NCI-H69 (cell line): ENCODE measurements around the gene AHDC1.

Source experiments
- DNase-seq: peaks from one replicate; lab custom pipeline; 2025; lab: John Stamatoyannopoulos, UW

The AHDC1 gene

GRCh38 chr1:27531959-27532685 lies 71.8 kb downstream of the AHDC1 start:
- DNase-seq: no peak

DNA sequence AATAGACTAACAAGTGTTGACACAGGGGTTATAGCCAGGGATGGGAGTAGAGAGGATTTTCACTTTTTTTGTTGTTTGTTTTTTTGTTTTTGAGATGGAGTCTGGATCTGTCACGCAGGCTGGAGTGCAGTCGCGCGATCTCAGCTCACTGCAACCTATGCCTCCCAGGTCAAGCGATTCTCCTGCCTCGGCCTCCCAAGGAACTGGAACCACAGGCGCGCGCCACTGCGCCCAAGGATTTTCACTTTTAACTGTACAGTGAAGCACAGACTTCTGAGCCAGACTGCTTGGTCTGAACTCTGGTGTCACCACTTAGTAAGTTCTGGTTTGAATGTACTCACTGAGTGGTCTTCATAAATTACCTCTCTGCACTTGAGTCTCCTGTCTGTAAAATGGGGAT lies 73.8 kb downstream of the AHDC1 start:
- no peak for DNase-seq

GRCh38 chr1:27529704-27530018 lies 74.3 kb downstream of the AHDC1 start:
- DNase-seq: peak; percentile 57

- DNase-seq: peak; percentile 85
Observed at GRCh38 chr1:27528818-27529703, 74.9 kb downstream of the AHDC1 start.

- DNase-seq: peak; percentile 97
Observed at GRCh38 chr1:27527890-27528817, 75.8 kb downstream of the AHDC1 start.

DNA sequence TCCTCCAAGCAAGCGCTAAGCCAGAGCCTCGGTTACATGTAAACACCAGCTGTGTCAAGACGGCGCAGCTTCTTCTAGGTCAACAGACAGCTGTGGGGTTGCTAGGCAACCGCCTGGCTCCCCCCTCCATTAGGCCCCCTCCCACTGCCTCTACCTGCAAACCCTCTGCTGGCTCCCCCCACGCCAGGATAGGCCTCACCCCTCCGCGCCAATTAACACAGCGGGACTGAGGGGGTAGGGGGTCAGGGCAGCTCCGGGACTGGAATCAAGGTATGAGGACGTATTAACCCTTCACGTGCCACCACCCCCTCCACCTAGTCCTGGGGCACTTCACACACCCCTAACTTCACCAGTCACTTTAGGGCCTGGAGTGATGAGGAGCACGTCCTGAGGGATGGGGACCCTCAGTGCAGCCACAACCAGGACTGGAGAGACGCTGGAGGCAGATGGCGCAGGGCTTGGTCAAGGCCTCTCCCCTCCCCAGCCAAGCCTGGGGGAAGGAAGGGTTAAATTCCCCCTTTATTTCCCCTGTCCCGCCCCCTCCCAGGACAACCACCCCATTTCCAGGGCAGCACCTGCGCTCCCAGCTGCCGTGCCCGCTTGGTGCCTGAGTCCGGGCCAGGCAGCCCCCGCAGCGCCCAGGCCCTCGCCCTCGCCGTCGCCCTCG lies 76.6 kb downstream of the AHDC1 start:
- DNase-seq: peak; percentile 99

DNA sequence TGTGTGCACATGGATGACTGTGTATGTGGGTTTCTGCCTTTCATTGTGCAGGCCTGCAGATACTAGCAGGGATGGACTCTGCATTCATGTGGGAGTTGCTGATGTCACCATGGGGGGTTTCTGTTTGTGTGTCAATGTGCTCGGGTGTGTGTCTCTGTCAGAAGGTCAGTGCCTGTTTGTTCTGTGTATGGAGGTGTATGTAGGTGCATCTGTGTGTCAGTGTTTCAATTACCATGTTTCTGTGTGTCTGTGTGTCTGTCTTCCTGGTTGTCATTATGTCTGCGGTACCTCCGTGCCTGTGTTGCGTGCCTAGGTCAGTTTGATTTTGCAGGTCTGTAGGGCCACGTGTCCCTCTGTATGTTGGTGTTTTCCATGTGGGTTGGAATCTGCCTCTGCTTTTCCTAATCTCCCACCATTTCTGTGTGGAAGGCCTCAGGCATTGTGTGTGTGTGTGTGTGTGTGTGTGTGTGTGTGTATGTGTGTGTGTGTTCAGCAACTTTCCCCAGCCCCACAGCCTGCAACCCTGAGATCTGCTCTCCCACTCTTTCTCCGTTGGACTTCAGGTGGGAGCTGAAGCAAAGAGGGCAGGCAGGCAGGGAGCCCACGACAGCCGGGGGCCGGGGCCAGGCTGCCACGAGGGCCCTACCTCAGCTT lies 77.2 kb downstream of the AHDC1 start:
- DNase-seq: peak; percentile 76

GRCh38 chr1:27525296-27526272 lies 78.4 kb downstream of the AHDC1 start:
- DNase-seq: peak; percentile 89

GRCh38 chr1:27523337-27524020 lies 80.5 kb downstream of the AHDC1 start:
- DNase-seq: peak; percentile 58

DNA sequence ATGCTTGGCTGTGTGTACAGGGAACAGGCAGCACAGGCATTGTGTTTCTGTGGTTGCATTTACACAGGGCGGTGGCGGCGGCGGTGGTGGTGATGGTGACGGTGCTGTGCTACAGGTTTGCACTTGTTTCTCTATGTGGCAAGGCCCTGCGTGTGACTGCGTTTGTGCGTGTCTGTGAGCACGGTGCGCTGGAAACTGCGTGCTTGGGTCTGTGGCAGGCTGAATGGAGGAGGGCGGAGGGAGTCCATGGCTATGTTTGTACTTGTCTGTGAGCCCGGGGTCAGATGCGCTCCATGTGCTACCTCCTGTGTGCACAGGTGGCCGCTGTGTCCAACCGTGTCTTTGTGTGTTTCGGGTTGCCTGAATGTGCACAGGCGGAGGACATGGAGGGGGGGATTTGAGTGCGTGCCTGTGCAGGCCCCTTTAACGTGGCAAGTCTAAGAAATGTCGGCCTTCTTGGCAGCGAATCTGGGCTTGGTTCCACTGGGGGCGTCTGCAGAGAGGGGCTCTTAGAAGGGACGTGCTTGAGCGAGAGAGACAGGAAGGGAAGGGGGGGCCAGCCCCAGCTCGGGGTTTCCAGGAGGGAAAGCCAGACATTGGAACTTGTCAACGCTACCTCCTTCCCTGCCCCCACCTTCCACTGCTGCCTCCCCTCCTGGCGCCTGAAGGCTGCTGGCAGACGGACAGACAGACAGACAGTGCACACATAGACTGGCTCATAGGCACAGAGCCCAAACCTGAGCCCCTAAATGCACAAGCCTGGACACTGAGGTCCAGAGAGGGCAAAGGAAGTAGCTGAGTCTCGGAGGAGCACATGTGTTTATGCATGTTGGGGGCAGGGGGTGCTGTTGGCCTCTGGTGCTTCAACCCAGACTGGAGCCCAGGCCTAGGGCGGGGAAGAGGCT lies 81.3 kb downstream of the AHDC1 start:
- peak; percentile 93 for DNase-seq

GRCh38 chr1:27521861-27522431 lies 82.0 kb downstream of the AHDC1 start:
- DNase-seq: peak; percentile 82

GRCh38 chr1:27521336-27521831 lies 82.6 kb downstream of the AHDC1 start:
- peak; percentile 77 for DNase-seq

DNA sequence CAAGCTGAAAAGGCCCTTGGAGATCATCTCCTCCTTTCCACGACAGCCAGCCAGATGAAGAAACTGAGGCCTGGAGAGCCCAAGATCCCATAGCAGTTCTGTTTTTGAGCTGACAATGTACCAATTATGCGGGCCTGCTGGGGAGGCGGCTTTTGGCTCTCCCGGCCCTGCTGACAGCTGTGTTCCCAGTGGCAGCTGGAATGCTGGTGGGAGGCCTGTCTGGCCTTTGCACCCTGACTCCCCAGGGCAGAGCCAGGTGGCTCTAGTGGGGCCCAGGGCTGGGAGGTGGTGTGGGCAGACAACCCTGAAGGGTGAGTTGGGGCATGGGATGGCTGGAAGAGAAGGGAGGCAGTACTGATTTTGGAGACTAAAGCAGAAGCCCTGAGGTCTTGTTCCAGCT lies 83.3 kb downstream of the AHDC1 start:
- DNase-seq: peak; percentile 83

DNA sequence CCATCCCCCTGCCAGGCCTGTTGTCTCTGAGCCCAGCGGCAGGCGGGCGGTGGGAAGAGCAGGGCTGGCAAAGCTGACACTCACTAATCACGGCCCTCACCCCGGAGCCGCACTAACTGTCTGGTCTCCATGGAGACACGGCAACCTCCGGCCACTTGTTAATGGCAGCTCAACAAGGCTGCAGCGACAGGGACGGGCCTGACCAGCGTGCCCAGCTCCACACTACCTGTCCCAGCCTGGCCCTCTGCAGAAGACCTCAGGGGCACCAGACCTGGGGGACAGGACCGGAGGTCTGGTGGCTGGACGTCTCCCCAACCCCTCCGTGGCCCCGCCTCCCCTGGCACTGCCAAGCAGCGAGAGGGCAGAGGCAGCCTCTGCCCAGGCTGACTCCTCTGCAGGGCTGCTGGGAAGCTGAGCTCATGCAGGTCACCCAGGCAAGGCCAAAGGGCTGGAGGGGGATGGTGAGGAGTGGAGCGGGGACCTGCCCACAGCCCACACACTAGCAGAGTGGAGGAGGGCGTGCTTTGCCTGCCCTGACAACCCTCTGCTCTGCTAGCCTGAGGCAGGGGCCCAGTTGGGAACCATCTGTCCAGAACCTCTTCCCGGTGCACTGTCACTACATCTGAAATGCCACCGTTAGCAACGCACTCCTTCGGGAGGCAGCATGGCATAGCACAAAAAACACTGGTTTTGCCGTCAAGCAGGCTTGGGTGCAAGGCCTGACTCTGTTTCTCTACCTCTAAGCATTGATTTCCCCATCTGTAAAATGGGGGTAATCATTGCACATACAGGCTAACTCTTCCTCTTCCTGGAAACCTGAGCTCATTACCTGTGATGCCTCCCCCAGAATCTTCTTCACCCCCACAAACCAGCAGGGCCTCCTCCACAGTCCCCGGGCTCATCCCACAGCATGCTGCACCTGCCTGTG lies 84.3 kb downstream of the AHDC1 start:
- peak; percentile 89 for DNase-seq

DNA sequence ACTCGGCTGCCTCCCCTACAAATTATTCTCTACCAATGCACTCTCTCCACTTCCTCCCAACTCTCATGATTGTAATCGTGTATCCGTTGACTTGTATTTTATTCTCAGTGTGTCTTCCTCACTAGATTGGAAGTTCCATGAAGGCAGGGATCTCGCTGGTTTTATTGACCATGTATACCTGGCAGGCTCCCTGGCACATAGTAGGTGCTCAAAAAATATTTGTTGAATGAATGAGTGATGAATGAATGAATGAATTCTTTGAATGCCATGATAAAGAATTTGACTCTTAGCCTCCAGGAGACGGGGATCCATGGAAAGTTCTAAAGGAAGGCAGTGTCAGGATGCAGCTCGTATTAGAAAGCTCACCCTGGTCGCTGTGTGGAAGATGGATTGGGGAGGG lies 85.1 kb downstream of the AHDC1 start:
- no peak for DNase-seq

GRCh38 chr1:27517907-27518718 lies 85.8 kb downstream of the AHDC1 start:
- peak; percentile 80 for DNase-seq
